DOHH2 (cell line): Measurements from ENCODE around the gene SP140.

Experiments used
- CTCF ChIP-seq: fragments of 200-600 bp; sonication (generic); IDR thresholded peaks from one replicate; pipeline ENCODE4 v1.5.1; 2014; ENCODE audit warnings: antibody characterized with exemption, mild to moderate bottlenecking, low read depth, low read length; ENCODE audit not compliant: poor library complexity, severe bottlenecking
- EZH2phosphoT487 ChIP-seq: fragments of 200-600 bp; sonication (generic); IDR thresholded peaks from 2 replicates; pipeline ENCODE4 v1.6.1; 2017; ENCODE audit warnings: borderline replicate concordance, mild to moderate bottlenecking, antibody characterized with exemption, low read length, moderate library complexity, mixed read lengths

GRCh38 chr2:230256733-230257332 lies 31.3 kb downstream of the SP140 start:
- TF ChIP-seq EZH2phosphoT487 (no peak), CTCF (no peak)
